GM21529 (cell line): ENCODE measurements around the gene RMND5A.
A peak's percentile ranks its signal among the peaks of the same experiment; 100 is the strongest.
"Not testable (repeated sequence)": the region's sequence is repeated elsewhere in the genome, so short reads cannot be mapped to it uniquely, and the experiment has no call there.

ENCODE experiments used
- ATAC-seq: cut with Tn5 transposase; IDR thresholded peaks from one replicate; pipeline ENCODE4 v1.9.1; 2021; ENCODE audit not compliant: unreplicated experiment

The RMND5A gene

GRCh38 chr2:86719637-86720539 lies at the start of gene RMND5A:
TSS of gene RMND5A (plus strand) at chr2:86720291. CDS start at chr2:86720668, 377 bp downstream.
- ATAC-seq = peak; percentile 90

- ATAC-seq = no peak
These were observed 48.6 kb upstream of the RMND5A start for GRCh38 chr2:86671337-86671981.

GRCh38 chr2:86672027-86672545 lies 48.0 kb upstream of the RMND5A start:
- ATAC-seq = no peak

GRCh38 chr2:86673011-86673410 lies 47.1 kb upstream of the RMND5A start:
- no peak for ATAC-seq

GRCh38 chr2:86673986-86674670 lies 46.0 kb upstream of the RMND5A start:
- ATAC-seq = no peak

GRCh38 chr2:86675104-86675503 lies 45.0 kb upstream of the RMND5A start:
- no peak for ATAC-seq

GRCh38 chr2:86675511-86676015 lies 44.5 kb upstream of the RMND5A start:
- no peak for ATAC-seq

GRCh38 chr2:86677816-86678215 lies 42.3 kb upstream of the RMND5A start:
- ATAC-seq = no peak

GRCh38 chr2:86679036-86679435 lies 41.1 kb upstream of the RMND5A start:
- ATAC-seq = no peak

- ATAC-seq = no peak
These were observed 34.7 kb upstream of the RMND5A start for GRCh38 chr2:86685351-86685750.

- ATAC-seq = no peak
These were observed 33.6 kb upstream of the RMND5A start for GRCh38 chr2:86686460-86686859.

- no peak for ATAC-seq
These were observed 33.2 kb upstream of the RMND5A start for GRCh38 chr2:86686905-86687304.

- ATAC-seq = no peak
These were observed 24.9 kb upstream of the RMND5A start for GRCh38 chr2:86695053-86695691.

GRCh38 chr2:86697551-86698104 lies 22.5 kb upstream of the RMND5A start:
- ATAC-seq = no peak

- ATAC-seq = no peak
These were observed 19.4 kb upstream of the RMND5A start for GRCh38 chr2:86700690-86701089.

- no peak for ATAC-seq
These were observed 16.3 kb upstream of the RMND5A start for GRCh38 chr2:86703704-86704361.

- ATAC-seq = no peak
These were observed 15.6 kb upstream of the RMND5A start for GRCh38 chr2:86704459-86704971.

GRCh38 chr2:86706220-86706619 lies 13.9 kb upstream of the RMND5A start:
- no peak for ATAC-seq

GRCh38 chr2:86706935-86707334 lies 13.2 kb upstream of the RMND5A start:
- ATAC-seq = no peak

- ATAC-seq = not testable (repeated sequence)
These were observed 12.0 kb upstream of the RMND5A start for GRCh38 chr2:86708126-86708525.
